SK-N-SH (cell line): ENCODE results near the gene ADCY5.

ENCODE experiments used
- CHD2 ChIP-seq: fragments of 150-350 bp; IDR thresholded peaks from 2 replicates; pipeline ENCODE4 v1.6.1; 2018; ENCODE audit warnings: low read length; ENCODE audit not compliant: partially characterized antibody
- GABPA ChIP-seq: IDR thresholded peaks from 2 replicates; pipeline ENCODE4 v1.4.0; 2012; ENCODE audit warnings: low read depth, mild to moderate bottlenecking
- SMC3 ChIP-seq: IDR thresholded peaks from 2 replicates; pipeline ENCODE4 v1.6.1; 2012; ENCODE audit warnings: low read depth, low read length, improper control_type of control experiment
- USF2 ChIP-seq: fragments of 150-350 bp; IDR thresholded peaks from 2 replicates; pipeline ENCODE4 v1.6.1; 2017; ENCODE audit warnings: antibody characterized with exemption, low read length, low read depth, borderline replicate concordance
- TF ChIP-seq, protein P1 (sequence below): fragments of 200-600 bp; sonication (generic); IDR thresholded peaks from 2 replicates; pipeline ENCODE4 v1.6.1; 2017; ENCODE audit warnings: antibody characterized with exemption, mild to moderate bottlenecking, moderate library complexity
- TF ChIP-seq, protein P2 (sequence below): IDR thresholded peaks from 2 replicates; pipeline ENCODE4 v1.4.0; 2012; ENCODE audit warnings: low read depth, borderline replicate concordance

DNA sequence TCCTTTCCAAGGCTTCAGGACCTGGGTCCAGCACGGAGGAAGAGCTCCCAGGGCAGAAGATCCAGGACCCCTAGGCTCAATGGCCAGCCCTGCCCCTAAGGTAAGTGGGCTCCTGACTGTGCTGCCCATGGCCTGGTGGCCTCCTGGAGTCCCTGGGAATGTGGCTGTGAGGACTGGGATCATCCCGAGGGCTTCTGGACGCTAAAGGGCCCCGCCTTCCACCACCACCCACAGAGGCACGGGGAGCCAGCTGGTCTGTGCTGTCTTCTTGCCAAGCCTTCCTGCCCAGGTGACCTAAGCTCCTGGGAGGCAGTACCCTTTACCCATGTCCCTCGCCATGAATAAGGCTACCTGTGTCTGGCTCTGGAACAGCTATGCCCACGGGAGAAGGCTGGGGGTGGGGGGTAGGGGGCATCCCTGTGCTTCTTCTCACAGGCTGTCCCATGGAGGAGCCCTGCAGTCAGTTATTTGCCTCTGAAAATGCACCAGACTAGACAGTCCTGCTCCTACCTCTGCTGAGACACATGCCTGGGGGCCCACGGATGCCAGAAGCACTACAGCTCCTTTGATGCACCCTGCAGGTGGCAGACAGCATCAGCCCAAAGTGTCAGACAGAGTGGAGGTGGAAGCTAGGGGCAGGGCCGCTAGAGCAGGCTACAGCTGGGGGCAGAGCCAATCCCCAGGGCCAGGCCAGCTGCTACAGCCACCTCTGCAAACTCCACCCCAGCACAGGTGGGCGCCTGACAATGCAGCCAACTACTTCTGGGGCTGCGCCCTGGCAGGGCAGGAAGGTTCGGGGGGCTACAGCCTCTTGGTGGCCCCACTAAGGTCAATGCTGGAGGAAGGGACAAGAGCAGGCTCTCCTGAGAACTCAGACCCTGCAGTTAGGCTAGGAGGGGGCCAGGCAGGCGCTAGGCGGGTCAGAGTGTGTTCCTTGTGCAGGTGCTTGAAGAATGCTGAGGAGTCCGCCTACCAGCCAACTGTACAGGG lies 156.3 kb downstream of the ADCY5 start:
- TF ChIP-seq, protein P1, sequence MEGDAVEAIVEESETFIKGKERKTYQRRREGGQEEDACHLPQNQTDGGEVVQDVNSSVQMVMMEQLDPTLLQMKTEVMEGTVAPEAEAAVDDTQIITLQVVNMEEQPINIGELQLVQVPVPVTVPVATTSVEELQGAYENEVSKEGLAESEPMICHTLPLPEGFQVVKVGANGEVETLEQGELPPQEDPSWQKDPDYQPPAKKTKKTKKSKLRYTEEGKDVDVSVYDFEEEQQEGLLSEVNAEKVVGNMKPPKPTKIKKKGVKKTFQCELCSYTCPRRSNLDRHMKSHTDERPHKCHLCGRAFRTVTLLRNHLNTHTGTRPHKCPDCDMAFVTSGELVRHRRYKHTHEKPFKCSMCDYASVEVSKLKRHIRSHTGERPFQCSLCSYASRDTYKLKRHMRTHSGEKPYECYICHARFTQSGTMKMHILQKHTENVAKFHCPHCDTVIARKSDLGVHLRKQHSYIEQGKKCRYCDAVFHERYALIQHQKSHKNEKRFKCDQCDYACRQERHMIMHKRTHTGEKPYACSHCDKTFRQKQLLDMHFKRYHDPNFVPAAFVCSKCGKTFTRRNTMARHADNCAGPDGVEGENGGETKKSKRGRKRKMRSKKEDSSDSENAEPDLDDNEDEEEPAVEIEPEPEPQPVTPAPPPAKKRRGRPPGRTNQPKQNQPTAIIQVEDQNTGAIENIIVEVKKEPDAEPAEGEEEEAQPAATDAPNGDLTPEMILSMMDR: no peak
- TF ChIP-seq GABPA (no peak), CHD2 (no peak), SMC3 (no peak), USF2 (no peak)
- TF ChIP-seq, protein P2, sequence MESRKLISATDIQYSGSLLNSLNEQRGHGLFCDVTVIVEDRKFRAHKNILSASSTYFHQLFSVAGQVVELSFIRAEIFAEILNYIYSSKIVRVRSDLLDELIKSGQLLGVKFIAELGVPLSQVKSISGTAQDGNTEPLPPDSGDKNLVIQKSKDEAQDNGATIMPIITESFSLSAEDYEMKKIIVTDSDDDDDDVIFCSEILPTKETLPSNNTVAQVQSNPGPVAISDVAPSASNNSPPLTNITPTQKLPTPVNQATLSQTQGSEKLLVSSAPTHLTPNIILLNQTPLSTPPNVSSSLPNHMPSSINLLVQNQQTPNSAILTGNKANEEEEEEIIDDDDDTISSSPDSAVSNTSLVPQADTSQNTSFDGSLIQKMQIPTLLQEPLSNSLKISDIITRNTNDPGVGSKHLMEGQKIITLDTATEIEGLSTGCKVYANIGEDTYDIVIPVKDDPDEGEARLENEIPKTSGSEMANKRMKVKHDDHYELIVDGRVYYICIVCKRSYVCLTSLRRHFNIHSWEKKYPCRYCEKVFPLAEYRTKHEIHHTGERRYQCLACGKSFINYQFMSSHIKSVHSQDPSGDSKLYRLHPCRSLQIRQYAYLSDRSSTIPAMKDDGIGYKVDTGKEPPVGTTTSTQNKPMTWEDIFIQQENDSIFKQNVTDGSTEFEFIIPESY: no peak
